ENCODE data around the gene MYH6.

The MYH6 gene

DNA sequence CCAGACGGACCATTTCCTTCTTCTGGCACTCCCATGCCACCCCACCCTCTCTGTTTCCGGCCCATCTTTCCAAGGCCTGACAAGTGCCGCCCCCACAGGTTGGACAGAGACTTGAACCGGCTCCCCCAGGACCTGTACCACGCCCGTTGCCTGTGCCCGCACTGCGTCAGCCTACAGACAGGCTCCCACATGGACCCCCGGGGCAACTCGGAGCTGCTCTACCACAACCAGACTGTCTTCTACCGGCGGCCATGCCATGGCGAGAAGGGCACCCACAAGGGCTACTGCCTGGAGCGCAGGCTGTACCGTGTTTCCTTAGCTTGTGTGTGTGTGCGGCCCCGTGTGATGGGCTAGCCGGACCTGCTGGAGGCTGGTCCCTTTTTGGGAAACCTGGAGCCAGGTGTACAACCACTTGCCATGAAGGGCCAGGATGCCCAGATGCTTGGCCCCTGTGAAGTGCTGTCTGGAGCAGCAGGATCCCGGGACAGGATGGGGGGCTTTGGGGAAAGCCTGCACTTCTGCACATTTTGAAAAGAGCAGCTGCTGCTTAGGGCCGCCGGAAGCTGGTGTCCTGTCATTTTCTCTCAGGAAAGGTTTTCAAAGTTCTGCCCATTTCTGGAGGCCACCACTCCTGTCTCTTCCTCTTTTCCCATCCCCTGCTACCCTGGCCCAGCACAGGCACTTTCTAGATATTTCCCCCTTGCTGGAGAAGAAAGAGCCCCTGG lies 32.4 kb downstream of the MYH6 start:
- DNase-seq = no peak

DNA sequence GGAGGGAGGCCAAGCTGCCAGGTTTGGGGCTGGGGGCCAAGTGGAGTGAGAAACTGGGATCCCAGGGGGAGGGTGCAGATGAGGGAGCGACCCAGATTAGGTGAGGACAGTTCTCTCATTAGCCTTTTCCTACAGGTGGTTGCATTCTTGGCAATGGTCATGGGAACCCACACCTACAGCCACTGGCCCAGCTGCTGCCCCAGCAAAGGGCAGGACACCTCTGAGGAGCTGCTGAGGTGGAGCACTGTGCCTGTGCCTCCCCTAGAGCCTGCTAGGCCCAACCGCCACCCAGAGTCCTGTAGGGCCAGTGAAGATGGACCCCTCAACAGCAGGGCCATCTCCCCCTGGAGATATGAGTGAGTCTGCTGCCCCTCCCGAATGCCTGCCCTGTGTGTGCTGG lies 35.0 kb downstream of the MYH6 start:
- no peak for DNase-seq

DNA sequence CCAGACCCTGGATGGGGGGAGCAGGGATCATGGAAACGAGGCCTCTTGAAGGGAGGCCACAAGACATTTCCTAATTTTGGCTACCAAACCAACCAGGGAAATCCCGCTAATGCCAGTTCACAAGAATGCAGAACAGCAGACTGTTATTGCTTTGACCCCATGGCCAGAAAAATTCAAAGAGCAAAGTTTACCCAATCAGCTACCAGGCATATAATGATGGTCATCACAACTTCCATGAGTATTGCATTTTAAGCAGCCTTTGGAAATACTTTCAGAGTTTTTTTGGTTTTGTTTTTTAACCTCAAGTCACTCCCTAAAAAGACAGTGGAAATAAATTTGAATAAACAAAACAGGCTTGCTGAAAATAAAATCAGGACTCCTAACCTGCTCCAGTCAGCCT lies 35.6 kb downstream of the MYH6 start, which contains the start of gene IL25:
IL25 (plus strand) TSS at position 301 of the 400 bp plus-strand sequence.
- no peak for DNase-seq

DNA sequence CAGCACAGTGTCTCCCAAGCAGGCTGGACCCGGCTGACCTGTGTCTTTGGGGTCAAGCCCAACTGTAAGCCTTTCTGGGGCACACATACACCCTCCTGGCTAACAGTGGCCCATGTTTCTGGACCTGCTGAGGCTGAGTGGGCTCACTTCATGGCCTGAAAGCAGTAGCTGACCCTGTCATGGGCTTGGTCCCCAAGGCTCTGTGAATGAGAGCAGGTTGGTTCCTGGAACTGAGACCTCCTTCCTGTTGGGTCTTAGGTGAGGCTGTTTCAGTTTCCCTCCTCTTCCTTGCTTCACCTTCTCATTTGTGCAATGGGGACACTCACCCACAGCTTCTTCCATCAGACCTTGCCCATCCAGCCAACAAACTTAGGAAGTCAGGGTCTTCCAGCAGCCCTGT lies 36.2 kb downstream of the MYH6 start:
- no peak for DNase-seq

DNA sequence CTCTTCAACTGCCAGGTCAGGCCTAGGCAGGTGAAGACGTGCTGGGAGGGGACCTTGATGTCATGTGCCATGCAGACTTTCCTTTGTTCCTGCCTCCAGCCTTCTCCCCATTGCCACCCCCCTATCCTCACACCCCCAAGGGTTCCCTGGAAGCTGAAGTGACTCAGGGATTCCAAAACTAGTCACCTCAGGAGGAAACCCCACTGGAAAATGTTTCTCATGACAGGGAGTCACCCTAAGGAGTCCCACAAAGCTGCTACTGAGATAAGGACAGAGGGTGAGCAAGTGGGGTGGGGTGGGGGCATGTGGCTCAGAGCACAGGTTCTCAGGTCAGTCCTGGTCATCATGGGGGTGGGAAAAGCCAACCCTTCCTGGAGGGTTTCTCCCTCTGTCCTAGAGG lies 37.9 kb downstream of the MYH6 start:
- no peak for DNase-seq

DNA sequence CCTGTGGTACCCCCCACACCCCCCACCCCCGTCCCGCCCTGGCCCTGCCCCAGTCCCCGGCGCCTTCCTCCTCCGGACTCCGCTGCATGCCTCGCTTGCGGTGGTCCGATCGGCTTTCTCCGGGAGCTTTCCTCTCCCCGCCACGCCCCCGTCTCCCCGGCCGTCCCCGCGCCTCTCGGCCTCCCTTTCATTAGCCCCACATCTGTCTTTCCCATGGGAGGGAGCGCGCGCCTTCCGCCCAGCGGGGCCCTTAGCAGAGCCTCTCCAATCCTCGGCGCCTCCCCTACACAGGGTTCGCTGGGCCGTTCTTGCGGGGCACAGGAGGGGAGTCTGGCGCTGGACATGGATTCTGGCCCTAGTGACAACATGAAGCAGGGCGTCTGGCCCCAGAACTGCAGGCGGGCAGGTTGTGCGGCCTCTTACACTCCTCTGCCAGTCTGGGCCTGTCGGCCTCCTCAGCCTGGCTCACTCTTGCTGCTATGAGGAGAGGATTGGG lies 41.6 kb downstream of the MYH6 start:
- no peak for DNase-seq

DNA sequence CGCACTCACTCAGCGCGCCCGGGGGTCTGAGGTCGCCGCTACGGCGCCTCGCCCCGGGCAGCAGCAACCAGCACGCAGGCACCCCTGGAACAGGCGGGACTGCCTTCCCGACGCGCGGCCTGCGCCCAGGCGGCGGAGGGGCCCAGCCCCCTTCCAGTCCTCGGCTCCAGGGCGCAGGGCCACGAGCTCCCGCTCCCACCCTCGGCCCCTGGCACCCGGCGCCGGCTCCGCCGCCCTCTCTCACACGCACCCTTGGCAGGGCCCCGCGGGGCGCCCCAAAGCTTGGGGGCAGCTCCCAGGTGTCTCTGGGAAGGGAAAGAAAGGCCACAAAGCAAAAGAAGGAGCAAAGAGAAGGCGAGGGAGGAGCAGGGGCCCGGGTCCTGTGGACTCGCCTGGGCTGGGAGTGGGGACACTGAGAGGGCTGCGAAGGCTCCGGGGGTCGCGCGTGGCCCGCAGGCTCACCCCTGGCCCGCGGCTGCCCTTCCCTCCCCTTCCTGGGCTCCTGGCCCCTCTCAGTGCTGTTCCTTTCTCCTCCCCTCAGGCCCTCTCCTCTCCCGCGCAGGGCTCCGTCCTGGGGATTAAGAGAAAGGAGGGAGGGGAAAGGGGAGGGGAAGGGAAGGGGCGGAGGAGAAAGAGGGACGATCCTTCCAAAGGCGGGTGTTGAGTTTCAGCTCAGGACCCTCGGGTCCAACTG lies 42.2 kb downstream of the MYH6 start:
- DNase-seq = no peak

DNA sequence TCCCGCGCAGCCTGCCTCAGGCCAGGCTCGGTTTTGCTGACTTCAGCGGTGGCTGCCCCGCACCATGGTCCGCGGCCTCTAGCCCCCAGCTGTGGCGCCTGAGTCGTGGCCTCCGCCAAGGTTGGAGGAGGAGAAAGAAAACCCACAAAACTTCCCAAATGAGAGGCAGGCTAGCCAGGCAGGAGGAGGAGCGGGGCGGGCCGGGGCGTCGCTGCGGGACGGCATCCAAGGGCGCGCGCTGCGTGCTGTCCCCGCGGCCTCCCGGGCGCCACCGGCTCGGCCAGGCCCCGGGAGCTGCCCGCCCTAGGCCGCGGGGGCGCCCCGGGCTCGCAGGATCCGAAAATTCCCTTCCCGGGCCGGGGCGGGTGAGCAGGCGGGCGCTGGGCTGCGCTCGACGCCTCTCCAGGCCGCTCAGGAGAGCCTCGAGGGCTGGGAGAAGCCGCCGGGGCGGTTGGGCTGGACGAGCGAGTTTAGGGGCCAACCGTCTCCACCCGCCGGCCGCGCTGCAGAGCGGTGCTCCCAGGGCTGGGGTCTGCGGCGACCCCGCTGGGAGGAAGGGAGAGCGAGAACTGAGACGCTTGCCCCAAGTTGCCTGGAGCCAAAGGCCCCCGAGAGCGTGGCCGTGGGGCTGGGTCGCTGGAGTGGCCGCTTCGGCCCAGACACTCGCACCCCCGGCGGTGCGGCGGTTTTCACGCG lies 42.9 kb downstream of the MYH6 start, which contains the start of gene EFS:
EFS (minus strand) TSS at position 137 of the 696 bp plus-strand sequence. CDS start 147 bp downstream, outside the sequence.
- DNase-seq = no peak

DNA sequence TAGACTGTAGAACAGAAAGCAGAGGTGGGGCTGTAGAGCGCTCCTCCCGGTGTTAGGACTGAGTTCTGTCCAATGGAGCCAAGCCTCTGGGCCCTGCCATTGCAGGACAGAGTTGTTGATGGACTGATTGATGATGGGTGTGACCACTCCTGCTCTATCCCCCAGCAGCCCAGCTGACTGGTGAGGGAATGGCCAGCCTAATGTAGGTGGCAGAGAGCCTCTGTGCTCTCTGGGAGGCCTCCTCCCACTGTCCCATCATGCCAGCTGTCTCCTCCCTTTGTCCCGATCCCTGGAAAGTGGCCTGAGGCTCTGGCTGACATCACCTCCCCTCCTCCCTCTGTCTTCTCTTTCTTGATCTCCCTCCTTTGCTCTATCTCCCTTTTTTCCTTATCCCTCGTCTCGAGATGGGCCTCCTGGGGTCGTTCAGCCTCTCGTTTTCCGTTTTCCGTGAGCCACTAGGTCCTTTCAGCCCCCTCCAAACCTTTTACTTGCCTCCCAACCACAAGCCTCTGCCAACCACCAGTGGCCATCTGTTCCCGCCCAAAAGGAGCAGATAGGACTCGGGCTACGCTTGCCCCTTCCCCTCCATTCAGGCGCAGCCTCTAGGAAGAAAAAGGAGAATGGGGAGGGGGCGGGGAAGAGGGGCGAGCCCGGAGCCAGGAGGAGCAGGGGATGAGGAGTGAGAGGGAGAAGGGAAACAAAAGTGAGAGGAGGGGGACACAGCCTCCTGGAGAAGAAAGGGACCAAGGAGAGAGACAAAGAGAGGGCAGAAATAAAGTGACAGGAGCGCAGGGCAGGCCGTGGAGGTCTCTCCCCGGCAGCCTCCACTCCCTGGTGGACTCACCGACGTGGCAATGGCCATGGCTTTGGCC lies 43.7 kb downstream of the MYH6 start:
- DNase-seq = no peak

DNA sequence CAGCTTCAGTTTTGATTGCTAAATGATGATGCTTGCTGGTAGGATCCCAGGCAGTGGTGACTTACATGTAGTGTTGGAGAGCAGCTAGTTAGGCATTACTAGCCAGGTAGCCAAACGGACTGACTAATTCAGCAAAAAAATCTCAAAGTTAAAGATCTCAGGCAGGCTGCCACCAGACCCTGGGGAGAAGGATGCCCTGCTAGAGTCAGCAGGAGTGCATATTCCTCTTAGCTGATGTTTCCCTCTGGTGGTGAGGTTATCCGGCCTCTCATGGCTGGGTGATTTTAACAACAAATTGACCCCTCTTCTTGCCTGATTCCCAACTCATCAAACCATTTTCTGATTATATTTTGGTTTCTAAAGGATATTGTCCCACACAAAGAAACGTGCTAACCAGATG lies 45.9 kb downstream of the MYH6 start:
- no peak for DNase-seq

DNA sequence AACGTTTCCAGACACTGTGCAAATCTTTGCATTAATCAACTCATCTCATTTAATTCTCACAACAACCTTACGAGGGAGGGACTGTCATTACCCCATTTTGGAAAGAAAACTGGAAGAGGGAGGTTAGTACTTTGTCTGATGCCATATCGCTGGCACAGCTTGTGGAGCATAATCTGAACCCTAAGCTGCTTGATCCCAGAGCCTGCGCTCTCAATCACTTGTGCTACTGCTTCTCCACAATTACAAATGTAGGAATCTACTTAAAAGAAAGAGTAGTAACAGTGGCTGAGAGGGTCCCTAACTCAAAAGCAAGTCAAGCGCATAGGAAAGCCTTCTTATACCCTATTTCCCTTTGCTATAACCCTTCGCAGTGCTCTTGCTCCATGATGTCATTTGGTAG lies 46.3 kb downstream of the MYH6 start:
- DNase-seq = no peak

DNA sequence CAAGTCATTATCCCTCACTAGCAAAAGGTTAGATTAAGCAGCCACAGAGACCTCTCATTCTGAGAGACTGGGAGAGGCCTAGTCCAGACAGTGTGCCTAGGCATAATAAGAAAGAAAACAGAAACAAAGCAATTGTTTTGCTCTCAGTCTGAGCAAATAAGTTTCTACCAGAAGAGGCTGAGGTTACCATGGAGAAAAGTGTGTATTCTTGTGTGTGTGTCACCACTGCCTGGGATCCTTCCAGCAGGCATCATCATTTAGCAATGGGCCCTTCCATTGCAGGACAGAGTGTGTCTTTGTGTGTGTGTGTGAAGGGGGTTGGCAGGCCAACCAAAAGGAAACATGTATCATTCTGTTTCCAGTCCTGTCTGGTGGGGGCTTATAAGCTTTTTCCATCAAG lies 46.8 kb downstream of the MYH6 start:
- DNase-seq = no peak

DNA sequence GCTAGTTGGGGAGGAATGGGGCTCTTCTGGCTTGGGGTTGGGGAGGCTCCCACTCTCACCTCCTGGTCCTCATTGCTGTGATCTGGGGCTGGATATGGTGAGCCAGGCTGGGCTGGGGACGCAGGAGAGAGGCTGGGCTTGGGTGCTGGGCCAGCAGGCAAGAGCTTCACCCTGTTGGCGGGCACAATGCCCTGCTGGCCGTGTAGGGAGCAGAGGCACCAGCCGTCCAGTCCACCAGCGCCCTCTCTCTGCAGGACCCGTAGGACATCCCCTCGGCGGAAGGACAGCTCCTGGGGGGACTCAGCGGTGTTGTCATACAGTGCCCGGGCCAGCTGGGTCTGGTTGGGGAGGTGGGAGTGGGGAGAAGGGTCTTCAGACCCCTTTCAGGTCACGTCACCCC lies 47.6 kb downstream of the MYH6 start:
- no peak for DNase-seq

DNA sequence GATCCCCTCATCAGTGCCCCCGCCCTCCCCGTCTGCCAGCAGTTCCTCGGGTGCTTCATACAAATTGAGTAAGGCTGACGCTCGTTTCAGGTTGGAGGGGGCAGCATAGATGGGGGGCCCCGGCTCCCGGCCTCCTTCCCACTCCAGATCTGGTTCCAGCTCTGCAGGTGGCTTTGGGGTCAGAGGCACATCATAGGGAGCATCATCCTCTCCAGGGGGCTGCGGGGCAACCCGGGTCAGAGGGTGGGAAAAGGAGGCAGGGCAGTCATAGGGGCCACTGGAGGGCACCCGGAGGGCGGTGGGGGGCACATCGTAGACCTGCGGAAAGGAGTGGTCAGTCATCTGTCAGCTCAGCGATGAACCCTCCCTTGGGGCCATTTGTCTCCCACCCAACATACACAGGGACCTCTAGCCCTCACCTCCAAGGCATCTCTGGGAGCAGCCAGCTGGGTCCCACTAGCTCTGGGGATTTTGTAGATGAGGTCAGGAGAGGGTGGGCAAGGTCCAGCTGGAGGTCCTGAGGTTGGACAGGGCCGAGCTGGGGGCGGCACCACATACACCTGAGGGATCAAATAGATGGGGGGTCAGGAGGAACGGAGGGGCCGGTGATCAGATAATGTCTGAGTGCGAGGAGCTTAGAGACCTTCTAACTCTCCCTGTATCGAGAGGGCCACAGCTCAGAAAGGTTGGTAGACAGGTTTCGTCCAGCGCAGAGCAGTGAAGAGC lies 48.2 kb downstream of the MYH6 start:
- no peak for DNase-seq

DNA sequence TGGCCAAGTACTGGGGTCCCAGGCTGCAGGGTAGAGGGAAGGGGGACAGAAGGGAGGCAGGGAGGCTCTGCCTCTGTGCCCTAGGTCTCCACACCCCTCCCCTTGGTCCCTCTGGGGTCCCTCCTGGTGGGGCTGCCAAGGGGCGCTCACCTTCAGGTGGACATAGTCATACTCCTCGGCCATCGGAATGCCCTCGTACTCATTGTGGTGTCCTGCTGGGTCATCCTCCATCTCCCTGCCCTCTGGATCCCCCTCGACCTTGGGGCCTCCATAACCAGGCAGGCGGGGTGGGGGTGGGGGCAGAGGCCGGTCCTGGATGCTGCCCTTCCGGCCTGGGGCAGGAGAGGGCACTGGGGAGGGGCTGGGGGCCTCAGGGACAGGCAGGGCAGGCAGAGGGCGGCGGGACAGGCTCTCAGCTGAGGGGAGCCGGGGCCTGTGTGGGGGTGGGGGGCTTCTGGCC lies 48.9 kb downstream of the MYH6 start:
- DNase-seq = no peak

DNA sequence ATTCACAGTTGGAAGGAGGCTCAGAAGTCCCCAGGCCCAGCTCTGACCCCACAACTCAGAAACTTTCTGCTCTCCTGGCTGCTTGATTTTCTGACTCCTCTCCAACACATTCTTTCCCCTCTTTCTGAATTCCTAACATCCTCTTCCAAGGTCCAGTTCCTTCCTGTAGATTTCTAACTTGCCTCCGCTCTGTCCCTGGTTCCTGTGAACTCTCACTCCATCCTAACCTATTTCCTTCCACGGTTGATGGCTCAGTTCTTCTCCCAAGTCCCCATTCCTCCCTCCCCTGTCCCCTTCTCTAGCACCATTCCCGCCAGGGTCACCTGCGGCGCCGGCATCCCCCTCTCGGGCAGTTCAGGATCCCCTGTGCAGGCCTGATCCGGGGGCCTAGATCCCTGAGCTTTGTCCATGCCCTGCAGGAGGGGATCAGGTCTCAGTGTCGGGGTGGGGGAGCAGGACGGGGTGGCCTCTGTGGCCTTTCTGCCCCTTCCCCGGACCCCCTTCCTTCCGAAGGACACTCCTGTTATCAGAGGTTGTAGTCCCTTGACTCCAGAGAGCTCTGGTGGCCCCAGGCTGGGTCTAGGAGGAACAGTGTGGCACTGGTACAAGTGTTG lies 49.4 kb downstream of the MYH6 start:
- no peak for DNase-seq

DNA sequence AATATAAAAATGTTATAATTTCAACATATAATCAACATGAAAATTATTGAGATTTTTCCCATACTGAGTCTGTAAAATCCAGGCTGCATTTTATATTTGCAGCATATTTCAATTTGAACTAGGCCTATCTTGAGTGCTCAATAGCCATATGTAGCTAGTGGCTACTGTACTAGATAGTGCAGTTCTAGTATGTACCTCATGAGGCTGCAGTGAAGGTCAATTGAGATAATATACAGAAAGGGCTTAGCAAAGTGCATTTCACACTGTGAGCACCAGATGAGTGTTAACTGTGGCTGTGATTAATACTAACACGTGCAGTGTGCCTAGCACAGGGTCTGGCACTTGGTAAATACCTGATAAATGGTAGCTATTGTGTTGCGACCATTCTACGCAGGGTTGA lies 50.0 kb downstream of the MYH6 start:
- DNase-seq = no peak

DNA sequence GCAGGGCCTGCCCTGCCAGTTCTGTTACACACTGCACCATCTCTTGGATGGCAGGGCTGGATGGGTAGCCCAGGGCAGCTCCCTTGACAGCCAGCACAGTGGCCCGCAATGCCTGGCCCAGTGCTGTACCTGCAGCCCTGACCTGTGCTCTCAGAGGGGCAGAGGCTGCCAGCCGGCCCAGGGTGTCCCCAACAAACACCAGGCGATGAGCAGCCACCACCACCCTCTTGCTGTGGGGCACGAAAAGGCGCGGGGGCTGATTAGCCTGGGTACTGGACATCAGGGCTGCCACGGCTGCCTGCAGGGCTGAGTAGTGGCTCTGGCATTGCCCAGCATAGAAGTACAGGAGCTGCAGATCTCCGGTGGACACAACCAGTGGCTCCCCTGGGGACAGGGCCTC lies 50.8 kb downstream of the MYH6 start:
- DNase-seq = no peak

DNA sequence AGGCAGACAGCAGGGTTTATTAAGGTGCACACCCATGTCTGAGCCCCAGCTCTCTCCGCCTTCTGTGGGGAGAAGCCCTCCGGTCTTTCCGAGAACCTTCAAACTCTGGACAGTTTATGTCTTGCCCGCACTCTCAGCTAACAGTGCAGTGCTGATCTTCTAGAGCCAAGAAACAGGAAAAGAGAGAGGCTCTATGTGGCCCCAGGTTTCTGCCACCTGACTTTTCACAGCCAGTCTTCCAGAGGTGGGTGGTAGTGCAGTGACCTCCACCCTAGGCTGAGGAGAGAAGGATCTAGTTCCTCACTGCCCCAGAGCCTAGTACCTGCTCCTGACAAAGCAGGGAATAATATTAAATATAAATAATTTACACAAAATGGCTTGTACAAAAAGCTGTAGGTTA lies 51.4 kb downstream of the MYH6 start:
- no peak for DNase-seq

DNA sequence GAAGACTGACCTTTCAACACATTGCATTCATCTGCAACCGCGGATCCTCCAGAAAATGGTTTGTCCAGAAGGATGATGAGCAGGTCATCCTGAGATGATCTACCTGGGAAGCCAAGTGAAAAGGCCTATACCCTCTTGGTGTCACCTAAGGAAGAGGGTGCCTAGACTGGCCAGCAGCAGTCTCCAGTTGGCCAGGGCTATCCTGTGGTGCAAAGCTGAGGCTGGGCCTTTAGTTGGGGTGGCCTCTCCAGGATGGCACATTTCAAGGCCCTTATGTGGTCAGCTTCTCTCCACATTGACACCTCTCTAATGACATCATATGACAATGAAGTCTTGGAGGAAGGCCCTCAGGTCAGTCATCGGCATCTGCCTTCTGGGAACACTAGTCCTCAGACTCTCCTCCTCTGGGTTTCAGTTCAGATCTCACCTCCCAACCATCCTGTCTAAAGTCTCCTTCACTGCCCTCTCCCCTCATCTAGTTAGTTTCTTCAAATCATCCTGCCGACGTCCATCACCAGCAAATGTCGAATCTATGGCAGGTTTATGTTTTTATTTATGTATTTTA lies 52.1 kb downstream of the MYH6 start:
- no peak for DNase-seq

DNA sequence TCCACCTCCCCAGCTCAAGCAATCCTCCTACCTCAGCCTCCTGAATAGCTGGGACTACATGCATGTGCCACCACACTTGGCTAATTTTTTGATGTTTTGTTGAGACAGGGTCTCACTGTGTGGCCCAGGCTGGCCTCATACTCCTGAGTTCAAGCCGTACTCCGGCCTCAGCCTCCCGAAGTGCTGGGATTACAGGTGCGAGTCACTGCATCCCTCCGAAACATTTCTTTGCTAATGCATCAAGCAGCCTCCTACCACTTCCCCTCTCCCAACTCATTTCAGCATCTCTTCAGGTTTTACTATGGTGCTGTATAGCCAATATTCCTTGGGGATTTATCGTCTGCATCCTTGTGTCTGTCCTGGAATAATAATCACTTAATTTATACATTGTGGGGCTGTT lies 53.1 kb downstream of the MYH6 start:
- no peak for DNase-seq
